ENCODE results near the gene DIO1. TPM values are rescaled to one million over a fixed set of nuclear protein-coding genes. Genes with fewer than 3 reads are reported as not detected.
"Not testable (repeated sequence)": the region's sequence is repeated elsewhere in the genome, so short reads cannot be mapped to it uniquely, and the experiment has no call there.

DIO1 gene
- total RNA-seq = not detected
- 0 reads per million in 2 donors for total RNA-seq

GRCh38 chr1:53893999-53894636 lies at the start of gene DIO1:
Gene DIO1, plus strand, starts transcription at chr1:53894187. Its CDS starts 24 bp downstream, at chr1:53894211.
- no peak within 1 kb of the TSS for H3K27ac Mint-ChIP-seq
- H3K36me3 Mint-ChIP-seq (ENCODE audit: low read depth) = peaks cover 3% of the 10 kb centered on the region

DNA sequence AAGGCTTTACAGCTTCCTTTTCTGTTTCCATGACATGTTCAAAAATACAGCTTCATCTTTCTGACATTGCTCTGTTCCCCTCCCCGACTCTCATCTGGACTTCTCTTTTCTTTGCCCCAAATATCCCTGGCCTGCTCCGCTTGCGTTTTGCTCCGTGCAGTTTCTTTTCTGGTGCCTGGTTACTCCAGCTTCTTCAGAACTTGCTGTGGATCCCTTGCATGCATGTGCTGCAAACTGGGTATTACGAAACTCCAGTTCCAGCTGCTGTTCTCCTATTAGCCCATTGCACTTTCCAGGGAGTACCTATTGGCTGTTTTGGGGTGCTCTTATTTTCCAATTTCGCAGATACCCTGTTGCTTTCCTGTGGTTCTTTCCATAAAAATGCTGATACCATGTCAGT lies 46.0 kb upstream of the DIO1 start:
- ATAC-seq (no peak), DNase-seq (no peak)
- H3K27ac Mint-ChIP-seq = no peak overlapping the region
- H3K4me3 Mint-ChIP-seq = no peak overlapping the region
- H3K9me3 ChIP-seq (ENCODE audit: control insufficient read depth, low read length, poor library complexity, severe bottlenecking) = no peaks in the 10 kb centered on the region
- peaks cover 10% of the 10 kb centered on the region for H3K36me3 Mint-ChIP-seq (ENCODE audit: low read depth)
- H3K27me3 Mint-ChIP-seq = no peaks in the 10 kb centered on the region
- no peaks in the 10 kb centered on the region for H3K4me1 Mint-ChIP-seq

More at GRCh38 chr1:53893999-53894636, at the start of gene DIO1:
- Mint-ChIP-seq H3K27me3 (peaks cover 13% of the 10 kb centered on the region), H3K4me1 (peaks cover 18% of the 10 kb centered on the region), H3K4me3 (no peak within 1 kb of the TSS)
- DNase-seq = no peak
- no peak for ATAC-seq
- H3K9me3 ChIP-seq (ENCODE audit: control insufficient read depth, low read length, poor library complexity, severe bottlenecking) = no peaks in the 10 kb centered on the region

DNA sequence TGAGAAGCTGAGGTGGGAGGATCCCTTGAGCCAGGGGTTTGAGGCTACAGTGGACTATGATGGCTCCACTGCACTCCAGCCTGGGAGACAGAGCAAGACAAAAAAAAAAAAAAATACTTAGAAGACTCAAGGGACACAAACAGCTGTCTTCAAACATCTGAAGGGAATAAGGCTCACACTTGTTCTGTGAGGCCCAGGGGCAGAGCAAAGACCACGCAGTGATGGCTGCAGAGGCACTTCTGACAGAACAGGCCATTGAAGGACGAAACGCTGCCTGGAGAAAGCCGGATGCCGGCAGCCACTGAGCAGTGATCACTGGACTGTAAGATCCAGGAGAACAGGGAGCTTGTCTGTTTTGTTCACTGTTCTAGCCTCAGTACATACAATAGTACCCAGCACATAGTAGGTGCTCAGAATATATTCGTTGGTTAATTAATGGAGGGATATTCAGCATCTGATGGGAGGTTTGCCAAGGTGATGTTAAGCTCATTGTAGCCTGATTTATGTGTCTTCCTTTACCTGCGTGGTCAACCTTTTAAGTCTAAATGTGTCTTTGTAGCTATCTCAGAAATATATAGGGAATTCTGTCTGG lies 43.8 kb upstream of the DIO1 start:
- Mint-ChIP-seq H3K4me3 (no peak overlapping the region), H3K36me3 (ENCODE audit: low read depth) (peaks cover 16% of the 10 kb centered on the region), H3K27ac (no peak overlapping the region), H3K4me1 (peaks cover 2% of the 10 kb centered on the region), H3K27me3 (no peaks in the 10 kb centered on the region)
- DNase-seq (no peak), ATAC-seq (no peak)
- no peaks in the 10 kb centered on the region for H3K9me3 ChIP-seq (ENCODE audit: control insufficient read depth, low read length, poor library complexity, severe bottlenecking)

- no peak overlapping the region for H3K4me3 Mint-ChIP-seq
- no peak overlapping the region for H3K27ac Mint-ChIP-seq
- H3K9me3 ChIP-seq (ENCODE audit: control insufficient read depth, low read length, poor library complexity, severe bottlenecking) = no peaks in the 10 kb centered on the region
- no peaks in the 10 kb centered on the region for H3K27me3 Mint-ChIP-seq
- DNase-seq = no peak
- peaks cover 20% of the 10 kb centered on the region for H3K36me3 Mint-ChIP-seq (ENCODE audit: low read depth)
- peaks cover 2% of the 10 kb centered on the region for H3K4me1 Mint-ChIP-seq
- no peak for ATAC-seq
Measured at GRCh38 chr1:53851571-53852285, 42.3 kb upstream of the DIO1 start.

- peak; percentile 81 for ATAC-seq
- peak in 2 of 3 donors; percentile 13 to 29 for DNase-seq
- Mint-ChIP-seq H3K4me1 (peaks cover 10% of the 10 kb centered on the region), H3K36me3 (ENCODE audit: low read depth) (peaks cover 2% of the 10 kb centered on the region), H3K27me3 (no peaks in the 10 kb centered on the region), H3K4me3 (no peak overlapping the region), H3K27ac (no peak overlapping the region)
- H3K9me3 ChIP-seq (ENCODE audit: control insufficient read depth, low read length, poor library complexity, severe bottlenecking) = no peaks in the 10 kb centered on the region
Measured at GRCh38 chr1:53860967-53861411, 33.0 kb upstream of the DIO1 start.

GRCh38 chr1:53862507-53862906 lies 31.5 kb upstream of the DIO1 start:
- ATAC-seq = no peak
- H3K27ac Mint-ChIP-seq = peak overlapping the region; percentile 71
- H3K9me3 ChIP-seq (ENCODE audit: control insufficient read depth, low read length, poor library complexity, severe bottlenecking) = no peaks in the 10 kb centered on the region
- H3K27me3 Mint-ChIP-seq = no peaks in the 10 kb centered on the region
- peaks cover 10% of the 10 kb centered on the region for H3K4me1 Mint-ChIP-seq
- H3K4me3 Mint-ChIP-seq = no peak overlapping the region
- DNase-seq = no peak
- H3K36me3 Mint-ChIP-seq (ENCODE audit: low read depth) = peaks cover 2% of the 10 kb centered on the region

DNA sequence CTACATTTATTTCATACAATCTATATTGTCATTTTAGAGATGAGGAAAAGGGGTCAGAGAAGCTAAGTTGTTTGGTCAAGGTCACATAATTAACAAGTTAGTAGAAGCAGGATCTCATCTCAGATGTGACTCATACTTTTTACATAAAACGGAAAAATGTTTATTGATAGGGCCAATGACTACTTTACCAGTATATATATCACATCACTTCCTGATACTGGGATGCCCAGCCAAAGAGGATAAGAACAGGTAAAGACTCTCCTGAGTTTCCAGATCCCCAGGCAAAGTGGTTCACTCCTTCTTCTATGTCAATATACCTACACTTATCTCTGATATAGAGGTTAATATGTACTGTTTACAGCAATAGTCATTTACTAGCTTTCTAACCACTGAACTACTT lies 25.4 kb upstream of the DIO1 start:
- H3K4me1 Mint-ChIP-seq = peaks cover 5% of the 10 kb centered on the region
- no peak overlapping the region for H3K4me3 Mint-ChIP-seq
- no peaks in the 10 kb centered on the region for H3K9me3 ChIP-seq (ENCODE audit: control insufficient read depth, low read length, poor library complexity, severe bottlenecking)
- no peak for DNase-seq
- peaks cover 5% of the 10 kb centered on the region for H3K36me3 Mint-ChIP-seq (ENCODE audit: low read depth)
- H3K27ac Mint-ChIP-seq = no peak overlapping the region
- H3K27me3 Mint-ChIP-seq = no peaks in the 10 kb centered on the region
- no peak for ATAC-seq

DNA sequence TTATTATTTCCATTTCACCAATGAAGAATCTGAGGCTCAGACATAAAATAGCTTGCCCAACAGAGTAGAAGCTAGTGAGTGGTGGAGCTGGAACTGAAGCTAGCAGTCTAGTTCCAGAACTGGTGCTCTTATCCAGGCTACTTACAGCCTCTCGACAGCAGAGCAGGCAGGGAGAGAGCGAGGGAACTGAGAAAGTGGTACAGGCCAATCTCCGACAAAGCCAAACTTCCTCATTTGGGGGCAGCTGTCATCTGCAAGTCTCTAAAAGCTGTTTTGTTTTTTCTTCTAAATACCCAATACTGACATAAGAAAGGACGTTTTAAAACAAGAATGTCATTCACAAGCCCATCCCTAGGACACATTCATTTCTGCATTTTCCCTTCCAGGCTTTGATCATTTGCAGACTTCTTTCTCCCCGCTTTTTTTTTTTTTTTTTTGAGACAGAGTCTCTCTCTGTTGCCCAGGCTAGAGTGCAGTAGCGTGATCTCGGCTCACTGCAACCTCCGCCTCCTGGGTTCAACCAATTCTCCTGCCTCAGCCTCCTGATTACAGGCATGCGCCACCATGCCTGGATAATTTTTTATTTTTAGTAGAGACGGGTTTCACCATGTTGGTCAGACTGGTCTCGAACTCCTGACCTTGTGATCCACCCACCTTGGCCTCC lies 24.4 kb upstream of the DIO1 start:
- no peaks in the 10 kb centered on the region for H3K9me3 ChIP-seq (ENCODE audit: control insufficient read depth, low read length, poor library complexity, severe bottlenecking)
- ATAC-seq (no peak), DNase-seq (no peak)
- no peak overlapping the region for H3K4me3 Mint-ChIP-seq
- H3K36me3 Mint-ChIP-seq (ENCODE audit: low read depth) = peaks cover 5% of the 10 kb centered on the region
- H3K27me3 Mint-ChIP-seq = no peaks in the 10 kb centered on the region
- H3K27ac Mint-ChIP-seq = no peak overlapping the region
- H3K4me1 Mint-ChIP-seq = peaks cover 5% of the 10 kb centered on the region

- H3K4me1 Mint-ChIP-seq = peaks cover 5% of the 10 kb centered on the region
- no peak overlapping the region for H3K4me3 Mint-ChIP-seq
- ATAC-seq (no peak), DNase-seq (no peak)
- H3K36me3 Mint-ChIP-seq (ENCODE audit: low read depth) = peaks cover 5% of the 10 kb centered on the region
- H3K27ac Mint-ChIP-seq = no peak overlapping the region
- H3K9me3 ChIP-seq (ENCODE audit: control insufficient read depth, low read length, poor library complexity, severe bottlenecking) = no peaks in the 10 kb centered on the region
- no peaks in the 10 kb centered on the region for H3K27me3 Mint-ChIP-seq
Measured at GRCh38 chr1:53871221-53871620, 22.8 kb upstream of the DIO1 start.

DNA sequence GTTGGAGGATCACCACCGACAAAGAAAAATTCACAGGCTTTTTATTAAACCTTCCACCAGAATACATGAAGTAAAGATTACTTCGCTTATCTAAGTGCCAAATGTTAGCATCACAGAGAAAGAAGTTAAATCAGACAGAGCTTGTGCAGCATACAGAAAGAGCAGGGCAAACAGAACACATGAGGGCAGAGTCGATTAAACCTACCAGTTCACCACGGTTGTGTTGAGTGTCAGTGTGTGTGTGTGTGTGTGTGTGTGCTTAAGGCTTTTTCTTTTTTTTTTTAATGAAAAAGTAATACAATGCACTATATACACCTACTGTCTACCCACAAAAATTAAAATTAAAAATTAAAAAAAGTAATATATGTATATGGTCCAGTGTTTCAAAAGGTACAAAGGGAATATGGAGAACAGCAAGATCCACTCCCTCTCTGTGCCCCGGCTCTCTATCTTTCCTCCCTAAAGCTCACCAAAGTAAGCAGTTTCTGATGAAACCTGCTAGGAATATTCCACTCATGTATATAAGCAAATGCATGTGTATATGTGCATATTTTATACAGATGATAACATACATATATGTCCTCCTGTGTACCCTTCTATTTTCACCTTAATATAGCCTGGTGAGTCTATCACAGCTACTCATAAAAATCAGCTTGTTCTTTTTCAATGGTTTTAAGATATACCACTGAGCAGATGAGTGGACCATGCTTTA lies 22.1 kb upstream of the DIO1 start:
- no peaks in the 10 kb centered on the region for H3K9me3 ChIP-seq (ENCODE audit: control insufficient read depth, low read length, poor library complexity, severe bottlenecking)
- no peak for DNase-seq
- ATAC-seq = no peak
- peaks cover 5% of the 10 kb centered on the region for H3K4me1 Mint-ChIP-seq
- H3K27ac Mint-ChIP-seq = no peak overlapping the region
- H3K36me3 Mint-ChIP-seq (ENCODE audit: low read depth) = peaks cover 5% of the 10 kb centered on the region
- H3K4me3 Mint-ChIP-seq = no peak overlapping the region
- H3K27me3 Mint-ChIP-seq = no peaks in the 10 kb centered on the region

DNA sequence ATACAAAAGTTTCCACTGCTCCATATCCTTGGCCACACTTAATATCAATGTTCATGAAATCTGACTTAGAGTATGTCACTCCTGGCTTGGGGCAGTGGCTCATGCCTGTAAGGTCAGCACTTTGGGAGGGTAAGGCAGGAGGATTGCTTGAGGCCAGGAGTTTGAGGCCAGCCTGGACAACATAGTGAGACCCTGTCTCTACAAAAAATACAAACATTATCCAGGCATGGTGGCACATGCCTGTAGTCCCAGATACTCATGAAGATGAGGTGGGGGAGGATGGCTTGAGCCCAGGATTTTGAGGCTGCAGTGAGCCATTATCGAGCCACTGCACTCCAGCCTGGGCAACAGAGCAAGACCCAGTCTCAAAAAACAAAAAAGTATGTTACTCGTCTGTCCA lies 18.8 kb upstream of the DIO1 start:
- not testable (repeated sequence) for H3K9me3 ChIP-seq (ENCODE audit: control insufficient read depth, low read length, poor library complexity, severe bottlenecking); H3K4me1 Mint-ChIP-seq; H3K4me3 Mint-ChIP-seq; ATAC-seq; H3K36me3 Mint-ChIP-seq (ENCODE audit: low read depth); DNase-seq; H3K27me3 Mint-ChIP-seq
- peak overlapping the region; percentile 47 for H3K27ac Mint-ChIP-seq

DNA sequence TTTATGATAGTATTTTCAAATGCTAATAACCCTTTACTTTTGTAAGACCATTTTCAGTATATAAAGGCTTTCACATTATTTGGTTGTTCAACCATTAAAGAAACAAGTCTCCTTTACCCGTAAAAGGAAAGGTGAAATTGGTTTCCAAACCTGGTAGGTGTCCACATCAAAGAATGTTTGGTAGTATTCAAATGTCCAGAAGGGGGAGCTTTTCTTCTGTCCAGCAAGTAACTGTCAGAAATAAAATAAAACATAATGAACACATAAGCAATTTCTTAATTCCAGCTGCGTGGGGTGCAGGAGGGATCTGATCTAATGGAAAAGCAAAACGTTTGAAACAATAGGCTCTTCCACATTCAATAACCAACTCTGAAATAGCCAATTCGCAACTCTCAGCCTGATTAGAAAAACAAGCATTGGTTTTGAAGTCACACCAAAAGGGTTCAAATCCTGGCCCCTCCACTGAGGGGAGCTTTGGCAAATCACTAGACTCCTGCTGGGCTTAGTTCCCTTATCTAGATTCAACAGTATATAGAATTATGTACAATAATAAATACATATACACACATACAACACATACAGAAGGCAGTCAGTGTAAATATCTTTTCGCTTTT lies 15.4 kb upstream of the DIO1 start:
- ATAC-seq = no peak
- no peaks in the 10 kb centered on the region for H3K9me3 ChIP-seq (ENCODE audit: control insufficient read depth, low read length, poor library complexity, severe bottlenecking)
- H3K4me1 Mint-ChIP-seq = peaks cover 4% of the 10 kb centered on the region
- H3K4me3 Mint-ChIP-seq = no peak overlapping the region
- H3K27me3 Mint-ChIP-seq = no peaks in the 10 kb centered on the region
- peaks cover 5% of the 10 kb centered on the region for H3K36me3 Mint-ChIP-seq (ENCODE audit: low read depth)
- H3K27ac Mint-ChIP-seq = no peak overlapping the region
- no peak for DNase-seq

All from T-helper 17 cell (primary cell).